GM23338 (cell line): ENCODE results near the gene BID. TPM values are rescaled to one million over a fixed set of nuclear protein-coding genes. Genes with fewer than 3 reads are reported as not detected.

Experiments
- ATAC-seq: fragments of 200-7000 bp; cut with Tn5 transposase; 3 replicates; pipeline ENCODE4 v1.9.1; 2020
- DNase-seq: peaks from one replicate; pipeline ENCODE4 v3.0.0-alpha.2; 2015; ENCODE audit warnings: low spot score
- H2AFZ ChIP-seq: fragments of 200-600 bp; sonication (generic); 2 replicates; pipeline ENCODE4 v1.8.0; 2016; ENCODE audit warnings: antibody characterized with exemption, mild to moderate bottlenecking, moderate library complexity
- H3F3A ChIP-seq: fragments of 200-600 bp; sonication (generic); replicated peaks from 2 replicates; pipeline ENCODE4 v1.8.0; 2017; ENCODE audit warnings: antibody characterized with exemption, mixed run types, low read depth
- H3K27ac ChIP-seq: fragments of 200-600 bp; sonication (generic); 2 replicates; pipeline ENCODE4 v1.6.1; 2016; ENCODE audit warnings: low read depth
- H3K27me3 ChIP-seq: fragments of 200-600 bp; sonication (generic); 2 replicates; pipeline ENCODE4 v1.8.0; 2016; ENCODE audit warnings: mild to moderate bottlenecking, mixed run types, moderate library complexity; ENCODE audit not compliant: insufficient read depth
- H3K36me3 ChIP-seq: fragments of 200-600 bp; sonication (generic); 2 replicates; pipeline ENCODE4 v1.8.0; 2016; ENCODE audit warnings: mild to moderate bottlenecking; ENCODE audit not compliant: insufficient read depth
- H3K4me1 ChIP-seq: fragments of 200-600 bp; sonication (generic); 2 replicates; pipeline ENCODE4 v1.8.0; 2016; ENCODE audit warnings: mild to moderate bottlenecking, moderate library complexity; ENCODE audit not compliant: insufficient read depth
- H3K4me2 ChIP-seq: fragments of 200-600 bp; sonication (generic); 2 replicates; pipeline ENCODE4 v1.7.1; 2017; ENCODE audit warnings: mixed run types
- H3K4me3 ChIP-seq: fragments of 200-600 bp; sonication (generic); 2 replicates; pipeline ENCODE4 v1.6.1; 2016; ENCODE audit warnings: mixed run types
- H3K79me2 ChIP-seq: fragments of 200-600 bp; sonication (generic); replicated peaks from 2 replicates; pipeline ENCODE4 v1.8.0; 2017; ENCODE audit warnings: mild to moderate bottlenecking; ENCODE audit not compliant: insufficient read depth
- H3K9me2 ChIP-seq: fragments of 200-600 bp; sonication (generic); 2 replicates; pipeline ENCODE4 v1.8.0; 2017; ENCODE audit not compliant: insufficient read depth
- H4K20me1 ChIP-seq: fragments of 200-600 bp; sonication (generic); replicated peaks from 2 replicates; pipeline ENCODE4 v1.8.0; 2017; ENCODE audit warnings: mild to moderate bottlenecking; ENCODE audit not compliant: insufficient read depth
- H3K27ac Mint-ChIP-seq: 2 replicates; pipeline ENCODE4 v1.8.0; 2020; ENCODE audit warnings: inconsistent platforms, mild to moderate bottlenecking, moderate library complexity, mixed read lengths
- H3K27me3 Mint-ChIP-seq: 3 replicates; pipeline ENCODE4 v1.8.0; 2022; ENCODE audit warnings: low read depth, mild to moderate bottlenecking, moderate library complexity, mixed read lengths, inconsistent platforms; ENCODE audit not compliant: insufficient read depth, poor library complexity
- H3K36me3 Mint-ChIP-seq: 3 replicates; pipeline ENCODE4 v1.8.0; 2021; ENCODE audit warnings: low read depth, mild to moderate bottlenecking, inconsistent platforms, moderate library complexity, mixed read lengths
- H3K4me1 Mint-ChIP-seq: 3 replicates; pipeline ENCODE4 v1.8.0; 2020; ENCODE audit warnings: mild to moderate bottlenecking, inconsistent platforms, mixed read lengths
- H3K4me3 Mint-ChIP-seq: 3 replicates; pipeline ENCODE4 v1.8.0; 2021; ENCODE audit warnings: moderate library complexity, mild to moderate bottlenecking, inconsistent platforms, mixed read lengths
- H3K9me3 Mint-ChIP-seq: 3 replicates; pipeline ENCODE4 v1.8.0; 2020; ENCODE audit warnings: moderate library complexity, mild to moderate bottlenecking, inconsistent platforms, mixed read lengths
- EZH2phosphoT487 ChIP-seq: fragments of 200-600 bp; sonication (generic); IDR thresholded peaks from one replicate; pipeline ENCODE4 v1.8.1; 2018; ENCODE audit warnings: antibody characterized with exemption; ENCODE audit not compliant: unreplicated experiment
- NANOG ChIP-seq: IDR thresholded peaks from 2 replicates; pipeline ENCODE4 v1.6.1; 2016; ENCODE audit warnings: antibody characterized with exemption, borderline replicate concordance
- POLR2AphosphoS5 ChIP-seq: IDR thresholded peaks from 2 replicates; pipeline ENCODE4 v1.6.1; 2016; ENCODE audit warnings: antibody characterized with exemption, low read depth
- ZNF114 ChIP-seq: fragments of 250-450 bp; sonication (Bioruptor Pico); IDR thresholded peaks from 2 replicates; pipeline ENCODE4 v1.5.0; 2020; ENCODE audit warnings: mild to moderate bottlenecking, moderate library complexity
- polyA plus RNA-seq: library from polyadenylated mRNA; unstranded; fragments of >200 nt; fragmentation: Nextera tagmentation; extraction: Ambion mirVana; gene quantifications from 2 replicates; pipeline ENCODE4 v1.2.1, GENCODE V29; 2016
- total RNA-seq: library from RNA; depleted of rRNA; stranded (reverse); fragments of >200 nt; shearing (Covaris generic); gene quantifications from 2 replicates; pipeline ENCODE4 v1.2.3, GENCODE V29; 2014
- TF ChIP-seq, protein P1 (sequence below), 2 experiments: fragments of 200-600 bp in 1 of 2; sonication (generic) in 1 of 2; conservative IDR thresholded peaks; 2 replicates each; pipeline versions ENCODE4 v1.5.1 to v1.6.1; 2016 to 2017; ENCODE audit warnings: antibody characterized with exemption in 2 of 2, low read depth in 2 of 2, mild to moderate bottlenecking in 2 of 2, moderate library complexity in 1 of 2
- TF ChIP-seq, protein P2 (sequence below): IDR thresholded peaks from 2 replicates; pipeline ENCODE4 v1.6.1; 2016; ENCODE audit warnings: antibody characterized with exemption
- TF ChIP-seq, protein P3 (sequence below): IDR thresholded peaks from one replicate; pipeline ENCODE4 v1.6.1; 2018; ENCODE audit warnings: antibody characterized with exemption; ENCODE audit not compliant: unreplicated experiment

BID gene
- total and polyA plus RNA-seq, 2 experiments from 2014 or later, result 65.1 to 125 TPM

DNA sequence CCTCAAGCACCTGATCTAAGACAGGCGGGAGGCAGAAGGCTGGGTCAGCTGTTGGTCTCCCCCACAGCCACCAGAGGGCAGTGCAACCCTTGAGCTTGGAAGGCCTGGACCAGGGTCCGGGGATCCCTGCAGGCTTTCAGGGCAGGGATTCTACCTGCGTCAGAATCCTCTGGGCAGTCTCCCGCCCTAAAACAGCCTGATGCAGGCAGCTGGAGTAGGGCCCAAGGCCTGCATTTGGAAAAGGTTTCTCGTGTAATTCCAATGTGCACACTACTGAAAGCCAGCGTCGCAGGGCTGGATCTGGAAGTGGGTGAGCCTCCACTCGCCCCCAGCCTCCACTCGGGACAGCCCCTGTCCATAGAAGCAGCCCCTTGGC, 31.8 kb downstream of the BID start:
- peak; percentile 85 for ATAC-seq
- H3K4me3 Mint-ChIP-seq, result no peak overlapping the region
- no peaks in the 10 kb centered on the region for H3K27me3 ChIP-seq

More for the DNA sequence above, 31.8 kb downstream of the BID start:
- Histone ChIP-seq H3K36me3 (no peaks in the 10 kb centered on the region), H4K20me1 (no peaks in the 10 kb centered on the region; the same call in 1 of the 2 replicates), H3K27ac (no peak overlapping the region), H3K79me2 (no peaks in the 10 kb centered on the region), H3K4me2 (no peak overlapping the region), H3K4me3 (no peak overlapping the region), H3K4me1 (peaks cover 7% of the 10 kb centered on the region; the same call in 1 of the 2 replicates), H3K9me2 (no peaks in the 10 kb centered on the region), H2AFZ (no peak overlapping the region), H3F3A (peaks cover 9% of the 10 kb centered on the region; the same call in 1 of the 2 replicates)
- H3K27me3 Mint-ChIP-seq, result peaks cover 9% of the 10 kb centered on the region
- DNase-seq, result peak; percentile 95
- TF ChIP-seq ZNF114 (no peak), POLR2AphosphoS5 (no peak), NANOG (no peak), EZH2phosphoT487 (no peak)
- TF ChIP-seq, protein P1, sequence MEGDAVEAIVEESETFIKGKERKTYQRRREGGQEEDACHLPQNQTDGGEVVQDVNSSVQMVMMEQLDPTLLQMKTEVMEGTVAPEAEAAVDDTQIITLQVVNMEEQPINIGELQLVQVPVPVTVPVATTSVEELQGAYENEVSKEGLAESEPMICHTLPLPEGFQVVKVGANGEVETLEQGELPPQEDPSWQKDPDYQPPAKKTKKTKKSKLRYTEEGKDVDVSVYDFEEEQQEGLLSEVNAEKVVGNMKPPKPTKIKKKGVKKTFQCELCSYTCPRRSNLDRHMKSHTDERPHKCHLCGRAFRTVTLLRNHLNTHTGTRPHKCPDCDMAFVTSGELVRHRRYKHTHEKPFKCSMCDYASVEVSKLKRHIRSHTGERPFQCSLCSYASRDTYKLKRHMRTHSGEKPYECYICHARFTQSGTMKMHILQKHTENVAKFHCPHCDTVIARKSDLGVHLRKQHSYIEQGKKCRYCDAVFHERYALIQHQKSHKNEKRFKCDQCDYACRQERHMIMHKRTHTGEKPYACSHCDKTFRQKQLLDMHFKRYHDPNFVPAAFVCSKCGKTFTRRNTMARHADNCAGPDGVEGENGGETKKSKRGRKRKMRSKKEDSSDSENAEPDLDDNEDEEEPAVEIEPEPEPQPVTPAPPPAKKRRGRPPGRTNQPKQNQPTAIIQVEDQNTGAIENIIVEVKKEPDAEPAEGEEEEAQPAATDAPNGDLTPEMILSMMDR (conservative IDR thresholded peaks at IDR 0.05; ENCODE audit: low read depth in 2 of 2), result peak; percentile 67 to 92
- TF ChIP-seq, protein P2, sequence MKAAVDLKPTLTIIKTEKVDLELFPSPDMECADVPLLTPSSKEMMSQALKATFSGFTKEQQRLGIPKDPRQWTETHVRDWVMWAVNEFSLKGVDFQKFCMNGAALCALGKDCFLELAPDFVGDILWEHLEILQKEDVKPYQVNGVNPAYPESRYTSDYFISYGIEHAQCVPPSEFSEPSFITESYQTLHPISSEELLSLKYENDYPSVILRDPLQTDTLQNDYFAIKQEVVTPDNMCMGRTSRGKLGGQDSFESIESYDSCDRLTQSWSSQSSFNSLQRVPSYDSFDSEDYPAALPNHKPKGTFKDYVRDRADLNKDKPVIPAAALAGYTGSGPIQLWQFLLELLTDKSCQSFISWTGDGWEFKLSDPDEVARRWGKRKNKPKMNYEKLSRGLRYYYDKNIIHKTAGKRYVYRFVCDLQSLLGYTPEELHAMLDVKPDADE, result no peak
- TF ChIP-seq, protein P3, sequence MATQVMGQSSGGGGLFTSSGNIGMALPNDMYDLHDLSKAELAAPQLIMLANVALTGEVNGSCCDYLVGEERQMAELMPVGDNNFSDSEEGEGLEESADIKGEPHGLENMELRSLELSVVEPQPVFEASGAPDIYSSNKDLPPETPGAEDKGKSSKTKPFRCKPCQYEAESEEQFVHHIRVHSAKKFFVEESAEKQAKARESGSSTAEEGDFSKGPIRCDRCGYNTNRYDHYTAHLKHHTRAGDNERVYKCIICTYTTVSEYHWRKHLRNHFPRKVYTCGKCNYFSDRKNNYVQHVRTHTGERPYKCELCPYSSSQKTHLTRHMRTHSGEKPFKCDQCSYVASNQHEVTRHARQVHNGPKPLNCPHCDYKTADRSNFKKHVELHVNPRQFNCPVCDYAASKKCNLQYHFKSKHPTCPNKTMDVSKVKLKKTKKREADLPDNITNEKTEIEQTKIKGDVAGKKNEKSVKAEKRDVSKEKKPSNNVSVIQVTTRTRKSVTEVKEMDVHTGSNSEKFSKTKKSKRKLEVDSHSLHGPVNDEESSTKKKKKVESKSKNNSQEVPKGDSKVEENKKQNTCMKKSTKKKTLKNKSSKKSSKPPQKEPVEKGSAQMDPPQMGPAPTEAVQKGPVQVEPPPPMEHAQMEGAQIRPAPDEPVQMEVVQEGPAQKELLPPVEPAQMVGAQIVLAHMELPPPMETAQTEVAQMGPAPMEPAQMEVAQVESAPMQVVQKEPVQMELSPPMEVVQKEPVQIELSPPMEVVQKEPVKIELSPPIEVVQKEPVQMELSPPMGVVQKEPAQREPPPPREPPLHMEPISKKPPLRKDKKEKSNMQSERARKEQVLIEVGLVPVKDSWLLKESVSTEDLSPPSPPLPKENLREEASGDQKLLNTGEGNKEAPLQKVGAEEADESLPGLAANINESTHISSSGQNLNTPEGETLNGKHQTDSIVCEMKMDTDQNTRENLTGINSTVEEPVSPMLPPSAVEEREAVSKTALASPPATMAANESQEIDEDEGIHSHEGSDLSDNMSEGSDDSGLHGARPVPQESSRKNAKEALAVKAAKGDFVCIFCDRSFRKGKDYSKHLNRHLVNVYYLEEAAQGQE, result no peak
- H3K27ac Mint-ChIP-seq, result no peak overlapping the region
- H3K36me3 Mint-ChIP-seq, result peaks cover 13% of the 10 kb centered on the region; the same call in 2 of the 3 replicates
- H3K9me3 Mint-ChIP-seq, result no peaks in the 10 kb centered on the region
- H3K4me1 Mint-ChIP-seq, result peaks cover 25% of the 10 kb centered on the region
